Ecto neural progenitor cell (in vitro differentiated cells): ENCODE data around the gene SLC47A1.

Source experiments
- DNase-seq: peaks from one replicate; pipeline ENCODE4 v3.0.0-alpha.2; 2018; ENCODE audit warnings: low spot score

SLC47A1 gene

DNA sequence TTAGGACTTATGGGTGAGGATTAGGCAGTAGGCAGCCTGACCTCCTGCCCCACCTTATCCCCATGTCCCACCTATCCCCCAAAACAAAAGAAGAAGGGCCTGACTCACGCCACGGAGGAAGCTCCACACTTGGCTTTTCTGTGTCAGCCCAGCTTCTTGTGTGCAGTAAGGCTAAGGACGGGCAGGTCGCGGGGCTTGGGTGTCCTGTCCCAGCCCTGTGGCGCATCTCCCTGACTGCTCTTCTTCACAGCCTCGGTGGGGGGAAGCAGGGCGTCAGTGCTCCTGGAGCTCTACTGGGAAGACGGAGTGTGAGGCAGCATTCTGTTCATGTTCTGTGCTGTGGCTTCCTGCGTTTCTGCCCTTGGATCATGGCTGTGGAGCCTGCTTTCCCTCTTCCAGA is 80.3 kb downstream of the SLC47A1 start:
- no peak for DNase-seq

GRCh38 chr17:19614900-19615299 is 81.2 kb downstream of the SLC47A1 start:
- DNase-seq = no peak

- DNase-seq = no peak
Measured at GRCh38 chr17:19618015-19618414, 84.4 kb downstream of the SLC47A1 start.

DNA sequence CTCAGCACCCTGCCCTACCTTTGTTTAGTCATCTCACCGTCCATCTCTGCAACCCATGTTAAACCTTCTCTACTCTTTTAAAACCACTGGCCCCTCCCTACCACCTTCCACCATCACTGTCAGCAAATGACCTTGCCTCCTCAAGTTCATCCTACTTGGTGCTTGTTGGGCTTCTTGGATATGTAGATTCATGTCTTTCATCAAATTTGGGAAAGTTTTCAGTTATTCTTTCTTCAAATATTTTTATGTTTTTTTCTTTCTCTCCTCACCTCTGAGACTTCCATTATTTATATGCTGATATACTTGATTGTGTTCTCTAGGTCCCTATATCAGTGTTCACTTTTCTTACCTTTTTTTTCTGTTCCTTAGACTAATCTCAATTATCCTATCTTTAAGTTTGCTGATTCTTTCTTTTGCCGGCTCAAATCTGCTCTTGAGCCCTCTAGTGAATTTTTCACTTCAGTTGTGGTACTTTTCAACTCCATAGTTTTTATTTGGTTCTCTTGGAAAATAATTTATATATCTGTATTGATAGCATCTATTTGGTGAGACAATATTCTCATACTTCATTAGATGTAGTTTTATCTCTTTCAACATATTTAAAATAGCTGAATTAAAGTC is 86.2 kb downstream of the SLC47A1 start:
- DNase-seq = no peak

- no peak for DNase-seq
Measured at GRCh38 chr17:19621697-19622096, 88.0 kb downstream of the SLC47A1 start.

- DNase-seq = no peak
Measured at GRCh38 chr17:19626079-19626478, 92.4 kb downstream of the SLC47A1 start.
